ENCODE results near the gene CELSR1.

- TF ChIP-seq CTCF (IDR thresholded peaks at IDR 0.05) = no peak
- TF ChIP-seq POLR2A (IDR thresholded peaks at IDR 0.05) = no peak
Observed at GRCh38 chr22:46471901-46472721, 65.3 kb downstream of the CELSR1 start.

Data from ovary (tissue), 3 donors.